HG03520 (cell line): ENCODE data around the gene RGS10.

Experiments
- ATAC-seq: cut with Tn5 transposase; IDR thresholded peaks from one replicate; pipeline ENCODE4 v1.9.1; 2021; ENCODE audit warnings: mild to moderate bottlenecking, moderate library complexity; ENCODE audit not compliant: unreplicated experiment

Gene RGS10

DNA sequence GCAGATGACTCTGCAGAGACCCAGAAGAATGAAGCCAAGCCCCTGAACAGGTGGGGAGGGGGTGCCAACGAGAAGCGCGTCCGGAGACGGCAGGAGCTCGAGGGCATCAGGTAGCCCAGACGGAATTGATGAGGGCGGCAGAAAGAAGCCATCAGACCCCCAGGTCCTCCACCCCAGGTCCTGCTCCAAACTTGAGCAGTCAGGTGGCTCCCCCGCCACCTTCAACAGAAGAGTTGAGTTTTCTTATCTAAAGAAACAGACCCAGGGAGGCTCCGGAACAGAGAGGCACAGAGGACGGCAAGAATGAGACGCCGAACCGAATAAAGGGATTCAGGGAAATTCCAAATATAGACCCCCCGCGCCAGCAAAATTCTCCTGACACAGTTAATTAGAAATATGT is 22.2 kb downstream of the RGS10 start:
- no peak for ATAC-seq

DNA sequence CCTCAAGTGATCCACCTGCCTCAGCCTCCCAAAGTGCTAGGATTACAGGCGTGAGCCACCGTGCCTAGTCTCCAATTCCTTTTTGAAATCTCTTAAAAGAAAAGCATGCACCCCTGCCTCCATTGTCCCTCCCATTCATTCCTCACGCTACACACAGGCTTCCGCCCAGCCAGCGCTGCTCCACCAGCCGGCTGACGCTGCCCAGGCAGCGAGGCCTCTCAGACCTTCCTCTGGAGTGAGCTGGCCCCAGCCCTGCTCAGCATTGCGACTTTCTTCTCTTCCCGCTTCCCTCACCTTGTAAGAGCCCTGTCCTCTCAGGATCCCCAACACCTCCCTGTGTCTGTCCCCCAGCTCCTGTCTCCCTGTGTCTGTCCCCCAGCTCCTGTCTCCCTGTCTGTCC is 23.6 kb downstream of the RGS10 start:
- ATAC-seq, result no peak

DNA sequence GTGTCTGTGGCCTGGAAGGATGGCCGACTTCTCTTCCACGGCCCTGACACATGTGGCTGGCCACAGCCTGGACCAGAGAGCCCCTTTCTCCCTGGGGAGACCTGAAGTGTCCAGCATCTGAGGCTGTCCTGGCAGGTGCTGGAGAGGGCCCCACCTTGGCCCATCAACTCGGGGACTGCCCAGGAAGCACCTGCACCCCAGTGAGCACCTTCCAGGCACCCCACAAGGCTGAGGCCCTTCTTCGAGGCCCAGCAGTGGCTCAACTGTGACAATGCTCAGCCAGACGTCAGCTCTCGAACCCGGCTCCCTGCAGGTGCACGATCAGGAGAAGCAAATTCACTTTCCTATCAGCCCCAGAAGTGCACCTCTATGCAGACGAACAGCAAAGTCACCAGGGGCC is 24.3 kb downstream of the RGS10 start:
- ATAC-seq, result peak; percentile 12

- peak; percentile 61 for ATAC-seq
Observed at GRCh38 chr10:119517235-119518141, 25.0 kb downstream of the RGS10 start.

- peak; percentile 54 for ATAC-seq
Observed at GRCh38 chr10:119516381-119517234, 25.9 kb downstream of the RGS10 start.

DNA sequence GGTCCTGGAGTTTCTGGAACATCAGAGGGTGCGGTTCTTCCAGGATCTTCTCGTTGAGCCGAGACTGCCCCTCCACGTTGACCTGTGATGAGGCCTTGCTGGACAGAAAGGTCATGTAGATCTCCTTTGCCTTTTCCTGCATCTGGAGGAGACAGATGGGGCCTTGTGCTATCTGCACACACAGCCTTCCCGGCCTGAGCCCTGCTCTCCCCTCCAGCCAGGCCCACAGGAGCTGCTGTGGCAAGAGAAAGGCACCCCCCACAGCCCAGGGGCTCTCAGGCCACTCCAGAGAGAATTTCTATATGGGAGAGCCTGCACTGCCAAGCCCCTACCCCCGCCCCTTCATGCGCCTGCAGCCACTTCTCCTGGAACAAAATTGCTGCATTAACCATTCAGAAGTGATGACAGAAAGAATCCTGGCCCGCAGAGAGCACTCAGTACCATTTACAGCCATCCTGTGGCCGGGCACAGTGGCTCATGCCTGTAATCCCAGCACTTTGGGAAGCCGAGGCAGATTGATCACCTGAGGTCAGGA is 26.9 kb downstream of the RGS10 start:
- no peak for ATAC-seq

DNA sequence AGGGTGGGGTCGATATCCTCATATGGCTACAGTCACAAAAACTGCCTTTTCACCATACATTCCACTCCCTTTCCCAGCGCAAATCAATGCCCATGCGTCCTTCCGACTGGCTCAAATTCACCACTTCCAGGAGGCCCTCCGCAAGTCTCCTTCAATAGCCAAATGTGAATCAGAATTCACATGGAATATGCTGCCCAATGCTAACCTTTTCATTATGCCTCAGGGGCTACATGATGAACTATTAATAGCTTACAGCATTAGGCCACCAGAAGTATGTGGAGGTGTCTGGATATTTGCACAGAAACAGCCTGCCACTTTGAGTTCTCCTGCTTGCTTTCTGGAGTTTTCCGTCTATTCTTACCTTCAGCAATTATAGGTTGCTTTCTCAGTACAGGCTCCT is 27.7 kb downstream of the RGS10 start:
- no peak for ATAC-seq

DNA sequence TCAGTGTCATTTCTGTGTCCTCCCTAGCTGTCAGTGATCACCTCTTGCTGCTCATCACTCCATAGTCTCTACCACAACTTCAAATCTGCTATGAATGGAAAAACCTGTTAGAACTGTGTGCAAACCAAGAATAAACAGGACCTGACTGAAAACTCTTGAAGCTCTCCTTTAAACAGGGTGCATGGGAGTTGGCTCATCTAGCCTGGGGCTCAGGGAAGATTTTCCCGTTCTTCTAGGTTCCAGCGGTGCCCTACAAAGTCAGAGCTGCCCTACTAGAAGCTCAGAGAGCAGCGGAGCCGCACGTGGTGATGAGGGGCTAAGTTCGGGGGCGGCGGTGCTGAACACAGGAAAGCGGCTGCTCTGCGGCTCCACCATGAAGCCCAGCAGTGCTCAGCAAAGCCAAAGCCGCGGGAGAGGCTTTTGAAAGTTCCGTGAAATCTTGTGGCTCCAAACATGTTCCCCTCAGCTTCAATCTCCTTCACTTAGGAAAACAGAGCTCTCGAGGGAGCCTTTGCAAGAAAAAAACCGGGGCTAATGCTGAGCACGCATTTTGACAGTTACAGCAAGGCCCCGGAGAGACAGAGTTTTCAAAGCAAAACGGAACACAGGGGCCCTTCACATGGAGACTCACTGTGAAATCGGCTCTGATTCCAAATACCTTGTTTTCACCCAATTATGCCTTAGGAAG is 30.5 kb downstream of the RGS10 start:
- no peak for ATAC-seq

GRCh38 chr10:119509909-119510451 is 32.5 kb downstream of the RGS10 start:
- no peak for ATAC-seq

DNA sequence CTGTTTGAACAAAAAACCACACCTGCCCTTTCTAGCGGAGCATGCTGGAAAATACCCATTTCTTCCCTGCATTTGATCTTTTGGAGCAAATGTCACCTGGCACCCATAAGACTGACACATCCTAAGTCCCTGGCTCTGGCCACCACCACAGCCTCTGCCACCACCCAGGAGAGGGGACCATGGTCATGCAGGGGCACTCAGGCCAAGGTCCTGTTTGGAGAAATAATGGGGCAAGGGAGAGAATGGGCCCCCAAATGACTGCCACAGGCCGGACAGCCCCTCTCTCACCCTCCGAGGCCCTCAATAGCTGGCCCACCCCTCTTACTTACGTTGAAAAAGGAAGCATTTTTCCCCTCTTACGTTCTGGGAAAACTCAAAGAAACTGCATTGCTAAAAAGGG is 35.4 kb downstream of the RGS10 start:
- no peak for ATAC-seq

DNA sequence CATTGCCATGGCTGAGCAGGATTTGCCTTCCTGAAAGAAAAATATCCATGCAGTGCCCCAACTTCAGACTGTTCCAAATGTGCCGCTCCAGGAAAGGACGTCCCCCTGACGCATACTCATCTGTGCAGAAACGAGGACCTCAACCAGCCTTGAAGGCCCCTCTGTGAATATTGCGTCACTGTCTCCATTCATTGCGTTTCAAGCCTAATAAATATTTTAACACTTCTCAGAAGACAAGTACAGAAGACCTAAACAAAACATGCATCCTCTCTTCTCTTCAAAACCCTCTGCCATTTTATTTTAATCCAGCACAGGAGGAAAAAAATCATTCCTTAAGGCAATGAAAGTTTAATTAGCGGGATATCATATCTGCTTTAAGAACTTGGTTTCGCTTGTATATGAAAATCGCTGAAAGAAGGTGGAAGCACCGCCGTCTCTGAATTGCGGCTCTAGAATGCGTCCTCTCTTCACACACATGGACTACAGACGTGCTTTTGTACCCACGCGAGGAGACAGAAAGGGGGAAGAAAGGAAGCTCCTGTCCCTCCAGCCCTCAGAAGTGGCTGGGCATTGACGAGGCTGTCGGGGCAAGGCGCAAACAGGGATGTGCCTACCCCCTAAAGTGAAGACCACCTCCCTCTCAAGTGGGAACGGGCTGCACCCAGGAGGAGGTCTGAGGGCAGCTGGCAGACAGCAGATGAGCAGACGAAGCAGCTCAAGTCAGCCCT is 36.8 kb downstream of the RGS10 start:
- no peak for ATAC-seq

DNA sequence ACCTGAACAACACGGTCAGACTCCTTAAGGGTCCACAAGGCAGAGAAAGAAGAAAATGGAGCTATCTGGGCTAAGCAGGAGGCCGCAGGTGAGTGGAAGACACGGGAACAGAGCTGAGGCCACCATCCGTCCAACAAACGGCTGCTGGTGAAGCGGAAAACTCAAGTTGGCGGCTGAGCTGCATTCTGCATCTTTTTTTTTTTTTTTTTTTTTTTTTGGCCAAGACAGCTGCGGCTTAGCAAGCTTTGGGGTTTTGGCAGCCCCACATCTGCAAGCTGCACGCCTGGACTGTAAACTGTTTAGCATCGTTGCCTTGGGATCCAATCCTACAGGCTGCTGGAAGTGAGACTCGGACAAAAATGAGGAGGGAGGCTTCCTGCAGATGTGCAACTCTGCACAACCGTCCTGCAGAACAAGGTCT is 37.4 kb downstream of the RGS10 start:
- no peak for ATAC-seq

DNA sequence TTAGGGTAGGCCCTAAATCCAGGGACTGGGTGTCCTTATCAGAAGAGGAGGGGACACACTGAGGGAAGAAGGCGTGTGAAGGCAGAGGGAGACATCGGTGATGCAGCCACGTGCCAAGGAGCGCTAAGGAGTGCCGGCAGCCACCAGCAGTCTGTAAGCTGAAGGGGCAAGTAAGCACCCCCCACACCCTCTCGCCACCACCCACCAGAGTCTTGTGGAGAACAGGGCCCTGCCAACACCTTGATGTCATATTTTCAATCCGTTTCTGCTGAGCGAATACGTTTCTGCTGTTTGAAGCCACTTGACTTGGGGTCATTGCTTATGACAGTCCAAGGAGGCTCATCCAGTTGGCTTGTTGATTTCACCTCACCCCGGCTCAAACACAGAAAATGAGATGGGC is 37.9 kb downstream of the RGS10 start:
- ATAC-seq, result no peak

GRCh38 chr10:119503821-119504220 is 38.7 kb downstream of the RGS10 start:
- no peak for ATAC-seq

- no peak for ATAC-seq
Observed at GRCh38 chr10:119502618-119503155, 39.8 kb downstream of the RGS10 start.

- ATAC-seq, result no peak
Observed at GRCh38 chr10:119502209-119502608, 40.3 kb downstream of the RGS10 start.

DNA sequence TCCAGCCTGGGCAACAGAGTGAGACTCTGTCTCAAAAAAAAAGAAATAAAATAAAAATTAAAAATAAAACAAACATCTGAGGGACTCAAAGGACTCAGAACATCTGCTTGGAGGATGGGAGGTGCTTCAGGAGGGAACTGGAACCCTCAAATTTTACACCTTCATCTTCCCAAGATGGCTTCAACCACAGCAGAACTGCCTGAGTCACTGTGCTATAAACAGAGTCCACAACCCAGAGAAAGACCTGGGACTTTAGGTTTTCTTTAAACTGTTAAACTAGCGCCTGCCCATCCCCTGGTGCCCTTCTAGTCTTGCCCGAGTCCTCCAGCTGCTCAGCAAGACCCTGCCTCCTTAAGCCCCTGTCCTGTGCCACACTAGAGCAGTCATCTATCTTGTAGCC is 40.8 kb downstream of the RGS10 start:
- no peak for ATAC-seq

DNA sequence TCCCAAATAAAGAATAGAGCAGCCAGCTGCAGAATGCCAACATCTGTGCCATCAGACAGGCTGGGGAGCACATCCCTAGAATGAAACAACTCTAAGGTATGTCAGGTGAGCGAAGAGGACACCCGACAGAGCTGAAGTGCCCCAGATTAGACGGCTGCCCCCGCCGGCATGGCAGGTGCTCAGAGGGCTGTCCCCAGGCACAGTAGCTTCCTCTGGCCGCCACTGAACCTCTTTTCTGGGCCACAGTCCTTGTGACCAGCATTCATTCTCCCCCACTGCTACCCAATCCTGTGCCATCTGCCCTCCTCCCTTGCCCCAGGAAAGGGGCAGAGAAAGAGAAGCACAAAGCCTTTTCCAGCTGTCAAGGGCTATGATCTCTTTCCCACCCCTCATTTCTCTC is 41.7 kb downstream of the RGS10 start:
- no peak for ATAC-seq

- ATAC-seq, result no peak
Observed at GRCh38 chr10:119500123-119500795, 42.3 kb downstream of the RGS10 start.
